ENCODE results near the gene PPP2R1B.
"Not testable (repeated sequence)": the region's sequence is repeated elsewhere in the genome, so short reads cannot be mapped to it uniquely, and the experiment has no call there.

PPP2R1B gene

DNA sequence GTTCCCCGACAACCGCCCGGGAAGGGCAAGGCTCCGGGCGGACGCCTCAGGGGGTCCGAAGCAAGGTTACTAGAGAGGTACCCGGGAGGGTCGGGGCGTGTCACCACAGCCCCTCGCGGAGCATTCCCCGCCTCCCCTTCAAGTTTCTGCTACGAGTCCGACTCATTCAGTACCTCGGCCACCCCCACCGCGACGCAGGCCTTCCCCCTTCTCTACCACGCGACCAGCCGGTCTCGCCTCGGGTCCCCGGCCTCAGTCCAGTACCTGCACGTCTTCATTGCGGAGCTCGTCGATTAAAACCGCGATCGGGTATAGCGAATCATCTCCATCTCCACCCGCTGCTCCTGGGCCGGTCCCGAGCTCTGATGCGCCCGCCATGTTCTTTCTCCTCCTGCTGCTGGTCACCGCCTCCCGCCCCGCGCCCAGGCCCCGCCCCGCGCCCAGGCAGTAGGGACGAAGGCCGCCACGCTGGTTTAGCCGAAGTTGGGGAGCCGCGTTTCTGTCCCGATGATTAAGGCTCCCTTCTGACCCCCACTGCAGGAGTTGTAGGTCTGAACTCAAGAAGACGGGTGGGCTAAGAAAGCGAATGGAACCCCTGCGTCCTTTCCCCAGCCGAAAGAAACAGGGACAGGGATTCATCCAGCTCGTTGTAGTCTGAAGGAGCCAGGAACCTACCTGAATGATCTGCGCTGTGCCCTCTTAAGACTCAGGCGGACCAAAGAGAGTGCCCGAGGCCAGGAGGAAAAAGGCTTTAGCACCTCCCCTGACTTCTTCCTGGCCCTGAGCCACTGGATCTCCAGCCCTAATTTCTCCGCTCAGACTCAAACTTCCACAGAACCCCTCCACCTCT lies at the start of gene PPP2R1B:
Gene PPP2R1B (minus strand): TSS at position 406 of the 850 bp plus-strand sequence. CDS start 28 bp downstream, at position 378.
- peak; percentile 44 to 69 (median 53) for DNase-seq (ENCODE audit: low read depth in 3 of 3)

DNA sequence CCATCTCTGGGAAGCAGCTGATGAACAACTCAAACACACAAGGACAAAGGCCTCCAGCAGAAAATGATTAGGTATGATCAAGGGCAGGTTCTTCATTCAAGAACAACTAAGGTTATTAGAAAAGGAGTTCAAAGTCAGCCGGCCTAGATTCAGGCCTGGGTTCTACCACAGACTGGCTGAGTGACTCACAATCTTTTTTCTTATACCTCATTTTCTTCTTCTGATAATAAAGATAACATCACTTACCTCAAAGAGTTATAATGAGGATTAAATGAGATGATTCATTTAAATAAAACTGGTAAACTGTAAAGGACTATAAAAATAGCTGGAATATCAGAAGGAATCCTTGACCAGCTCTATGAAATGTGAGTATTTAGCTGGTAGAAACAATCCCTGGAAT lies 49.3 kb upstream of the PPP2R1B start:
- no peak for DNase-seq (ENCODE audit: low read depth in 3 of 3)

DNA sequence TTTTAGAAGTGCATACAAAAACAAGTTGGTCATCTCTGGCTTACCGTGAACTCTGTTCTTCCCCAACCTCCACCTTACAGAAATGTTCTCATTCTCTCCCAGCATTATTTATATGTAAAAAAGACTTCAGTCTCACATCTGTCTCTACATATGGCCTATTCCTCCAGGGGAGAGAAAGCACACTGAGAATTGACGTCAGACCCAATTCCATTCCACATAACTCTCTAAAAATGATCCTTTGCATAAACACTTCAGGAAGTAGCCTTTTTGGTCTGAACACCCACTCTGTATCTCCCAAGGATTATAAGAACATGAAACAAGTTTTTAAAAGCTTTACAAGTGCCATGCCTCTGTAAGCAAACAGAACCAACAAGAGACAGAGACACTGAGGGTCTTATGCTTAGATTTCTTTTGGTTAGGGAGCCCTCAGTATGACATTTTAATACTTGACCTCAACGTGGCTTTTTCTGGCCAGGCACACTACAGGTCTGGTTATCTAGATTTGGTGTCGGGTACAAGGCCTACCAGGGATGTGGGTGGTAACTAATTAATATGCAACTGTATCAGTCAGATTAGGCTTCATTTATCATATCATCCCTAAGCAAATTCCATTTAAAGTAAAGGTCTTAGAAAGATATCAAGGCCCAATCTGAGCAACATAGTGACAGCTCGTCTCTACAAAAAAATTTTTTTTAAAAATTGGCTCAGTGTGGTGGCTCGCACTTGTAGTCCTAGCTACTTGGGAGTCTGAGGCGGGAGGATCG lies 48.5 kb upstream of the PPP2R1B start:
- DNase-seq (ENCODE audit: low read depth in 3 of 3): no peak

DNA sequence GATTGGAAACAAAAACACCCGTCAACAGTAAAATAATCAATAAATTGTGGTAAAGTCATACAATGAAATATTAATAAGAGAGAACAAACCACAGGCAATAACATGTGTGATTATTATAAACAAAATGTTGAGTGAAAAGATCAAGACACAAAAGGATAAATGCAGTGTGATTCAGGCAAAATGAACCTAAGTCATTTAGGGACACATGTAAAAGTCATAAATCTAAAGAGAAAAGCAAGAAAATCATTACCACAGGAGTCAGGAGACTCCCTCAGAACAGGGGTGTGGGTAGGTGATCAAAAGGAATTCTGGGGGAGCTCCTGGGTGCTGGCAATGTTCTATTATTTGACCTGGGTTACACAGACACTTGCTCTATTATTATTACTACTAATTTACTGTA lies 47.9 kb upstream of the PPP2R1B start:
- DNase-seq (ENCODE audit: low read depth in 3 of 3): no peak

DNA sequence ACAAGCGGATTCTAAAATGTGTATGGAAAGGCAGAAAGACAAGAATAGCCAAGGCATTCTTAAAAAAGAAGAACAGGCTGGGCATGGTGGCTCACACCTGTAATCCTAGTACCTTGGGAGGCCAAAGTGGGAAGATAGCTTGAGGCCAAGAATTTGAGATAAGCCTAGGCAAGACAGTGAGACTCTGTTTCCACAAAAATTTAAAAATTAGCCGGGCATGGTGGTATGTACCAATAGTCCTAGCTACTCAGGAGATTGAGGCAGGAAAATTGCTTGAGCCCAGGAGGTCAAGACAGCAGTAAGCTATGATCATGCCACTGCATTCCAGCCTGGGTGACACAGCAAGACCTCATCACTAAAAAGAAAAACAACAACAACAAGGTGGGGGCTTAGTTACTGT lies 46.0 kb upstream of the PPP2R1B start:
- no peak for DNase-seq (ENCODE audit: low read depth in 3 of 3)

DNA sequence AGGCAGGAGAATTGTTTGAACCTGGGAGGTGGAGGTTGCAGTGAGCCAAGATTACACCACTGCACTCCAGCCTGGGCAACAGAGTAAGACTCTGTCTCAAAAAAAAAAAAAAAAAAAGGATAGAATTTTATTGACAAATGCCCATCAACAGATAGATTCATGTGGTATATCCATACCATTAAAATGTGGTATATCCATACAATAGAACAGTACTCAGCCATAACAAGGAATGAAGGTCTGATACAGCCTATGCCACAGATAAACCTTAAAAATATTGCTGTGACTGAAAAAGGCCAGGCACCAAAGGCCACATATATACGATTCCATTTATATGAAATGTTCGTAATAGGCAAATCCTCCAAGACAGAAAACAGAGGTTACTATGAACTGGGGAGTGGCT lies 45.3 kb upstream of the PPP2R1B start:
- no peak for DNase-seq (ENCODE audit: low read depth in 3 of 3)

DNA sequence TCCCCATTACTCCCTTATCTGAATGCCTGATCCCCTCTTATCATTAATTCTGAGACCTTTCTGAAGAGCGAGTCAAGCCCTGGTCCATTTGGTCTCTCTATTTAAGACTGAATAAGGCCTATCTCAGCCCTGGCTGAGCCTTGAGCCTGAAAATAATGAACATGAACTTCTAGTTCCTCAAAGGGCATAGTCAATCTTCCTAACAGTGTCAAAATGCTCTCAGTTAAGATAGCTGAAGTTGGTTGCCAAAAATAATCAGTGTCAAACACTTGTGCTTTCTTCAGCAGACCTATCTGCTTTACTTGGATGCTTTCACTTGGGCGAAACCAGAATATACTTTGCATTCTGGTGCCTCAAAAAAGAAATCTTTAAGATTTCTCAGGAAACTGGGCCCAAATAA lies 42.6 kb upstream of the PPP2R1B start:
- no peak for DNase-seq (ENCODE audit: low read depth in 3 of 3)

DNA sequence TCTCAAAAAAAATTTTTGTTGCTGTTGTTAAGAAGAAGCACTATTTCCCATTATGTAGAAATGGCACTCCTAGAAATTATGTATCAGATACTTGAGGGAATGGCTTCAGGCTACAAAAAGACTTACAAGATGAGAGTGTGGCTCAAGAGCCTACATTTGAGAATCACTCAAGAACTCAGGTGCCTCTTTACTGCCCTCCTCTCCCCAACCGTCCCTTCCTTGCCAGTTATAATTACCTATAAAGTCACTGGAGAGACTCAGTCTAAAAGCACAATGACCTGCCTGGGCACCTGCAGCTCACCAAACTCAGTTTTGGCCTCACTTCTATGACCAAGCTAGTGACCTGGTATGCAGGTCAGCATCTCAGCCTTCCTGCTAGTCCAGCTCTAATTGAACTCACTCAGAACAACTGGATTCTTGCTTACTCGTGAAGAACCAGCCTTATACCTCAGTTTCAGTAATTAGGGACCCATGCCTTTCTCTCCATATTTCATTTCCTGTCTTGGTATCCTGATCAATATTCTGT lies 41.9 kb upstream of the PPP2R1B start:
- DNase-seq (ENCODE audit: low read depth in 3 of 3): no peak

DNA sequence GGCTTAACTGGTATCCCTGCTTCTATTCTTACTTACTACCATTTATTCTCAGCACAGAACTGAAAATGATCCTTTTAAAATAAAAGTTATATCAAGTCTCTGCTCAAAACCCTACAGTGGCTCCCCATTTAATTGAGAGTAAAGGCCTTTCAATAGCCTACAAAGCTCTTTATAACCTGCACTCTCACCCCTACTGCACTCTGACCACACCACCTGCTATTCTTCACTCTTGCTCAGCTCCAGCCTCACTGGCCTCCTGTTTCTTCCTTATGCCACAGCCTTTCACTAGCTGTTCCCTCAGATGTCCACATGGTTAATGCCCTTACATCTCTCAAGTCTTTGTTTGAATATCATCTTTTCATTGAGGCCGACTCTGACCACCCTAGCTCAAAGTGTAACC lies 40.9 kb upstream of the PPP2R1B start:
- no peak for DNase-seq (ENCODE audit: low read depth in 3 of 3)

DNA sequence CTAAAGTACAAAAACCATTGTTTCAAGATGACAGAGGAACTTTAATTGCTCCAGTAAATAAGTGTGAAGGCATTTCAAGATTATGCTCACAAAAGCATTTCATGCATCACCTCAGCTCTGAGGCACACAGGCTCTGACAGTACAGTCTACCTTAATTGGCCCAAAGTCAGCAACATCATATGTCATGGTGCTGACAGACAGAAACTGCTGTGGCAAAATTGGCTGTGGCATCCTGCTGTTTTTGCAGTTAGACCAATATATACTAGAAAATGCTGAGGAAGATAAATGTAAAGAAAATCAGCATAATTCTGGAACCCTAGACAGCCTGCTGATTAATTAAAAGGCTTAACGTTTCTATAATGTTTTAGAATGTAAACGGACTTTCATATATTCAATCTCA lies 34.9 kb upstream of the PPP2R1B start:
- no peak for DNase-seq (ENCODE audit: low read depth in 3 of 3)

DNA sequence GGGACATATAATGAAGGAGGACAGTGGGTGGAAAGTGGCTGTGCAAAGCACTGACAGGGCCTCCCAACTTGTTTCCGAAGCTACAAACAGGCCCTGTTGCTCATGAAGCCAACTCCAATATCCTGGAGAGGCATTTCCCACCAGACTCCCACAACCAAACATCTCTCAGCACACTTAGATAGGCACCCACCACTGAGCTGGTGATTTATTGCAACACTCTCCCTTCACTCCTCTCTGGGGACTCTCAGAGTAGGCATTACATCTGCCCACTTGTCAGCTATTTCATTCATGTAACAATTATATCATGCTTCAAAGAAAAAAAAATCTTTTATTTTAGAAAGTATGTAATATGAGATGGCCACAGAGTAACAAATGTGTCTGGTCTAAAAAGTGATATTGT lies 32.1 kb upstream of the PPP2R1B start:
- no peak for DNase-seq (ENCODE audit: low read depth in 3 of 3)

DNA sequence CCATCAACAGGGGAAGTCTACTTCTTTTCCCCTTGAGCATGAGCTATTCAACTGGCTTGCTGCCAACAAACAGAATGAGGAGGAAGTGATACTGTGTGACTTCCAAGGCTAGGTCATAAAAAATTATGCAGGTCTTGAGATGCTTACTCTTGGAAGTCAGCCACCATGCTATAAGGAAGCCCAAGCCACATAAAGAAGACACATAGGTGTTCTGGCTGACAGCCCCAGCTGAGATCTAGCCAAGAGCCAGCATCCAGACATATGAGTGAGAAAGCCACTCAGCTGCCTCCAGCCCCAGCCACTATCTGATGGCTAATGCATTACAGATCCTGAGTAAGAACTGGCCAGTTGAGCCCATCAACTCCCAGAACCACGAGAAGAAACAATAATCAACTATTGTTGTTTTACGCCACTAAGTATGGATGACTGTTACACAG lies 31.0 kb upstream of the PPP2R1B start:
- no peak for DNase-seq (ENCODE audit: low read depth in 3 of 3)

DNA sequence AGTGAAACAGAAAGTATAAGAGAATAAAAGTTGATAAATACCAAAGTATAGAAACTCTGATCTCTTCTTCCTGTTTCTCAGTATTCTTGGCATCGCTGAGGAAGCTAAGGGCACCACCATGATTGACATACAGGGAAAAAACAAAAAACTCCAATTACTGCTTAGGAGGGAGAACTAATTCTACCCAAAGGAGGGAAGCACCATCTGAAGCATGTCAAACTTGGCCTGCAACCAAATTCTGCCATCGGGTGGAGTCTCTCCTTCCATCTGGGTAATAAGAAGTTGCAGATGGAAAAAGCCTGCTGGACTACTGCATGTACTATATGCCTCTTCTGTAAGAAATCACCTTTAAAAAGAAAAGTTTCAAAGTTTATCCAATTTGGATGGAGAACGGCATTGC lies 30.5 kb upstream of the PPP2R1B start:
- DNase-seq (ENCODE audit: low read depth in 3 of 3): no peak

DNA sequence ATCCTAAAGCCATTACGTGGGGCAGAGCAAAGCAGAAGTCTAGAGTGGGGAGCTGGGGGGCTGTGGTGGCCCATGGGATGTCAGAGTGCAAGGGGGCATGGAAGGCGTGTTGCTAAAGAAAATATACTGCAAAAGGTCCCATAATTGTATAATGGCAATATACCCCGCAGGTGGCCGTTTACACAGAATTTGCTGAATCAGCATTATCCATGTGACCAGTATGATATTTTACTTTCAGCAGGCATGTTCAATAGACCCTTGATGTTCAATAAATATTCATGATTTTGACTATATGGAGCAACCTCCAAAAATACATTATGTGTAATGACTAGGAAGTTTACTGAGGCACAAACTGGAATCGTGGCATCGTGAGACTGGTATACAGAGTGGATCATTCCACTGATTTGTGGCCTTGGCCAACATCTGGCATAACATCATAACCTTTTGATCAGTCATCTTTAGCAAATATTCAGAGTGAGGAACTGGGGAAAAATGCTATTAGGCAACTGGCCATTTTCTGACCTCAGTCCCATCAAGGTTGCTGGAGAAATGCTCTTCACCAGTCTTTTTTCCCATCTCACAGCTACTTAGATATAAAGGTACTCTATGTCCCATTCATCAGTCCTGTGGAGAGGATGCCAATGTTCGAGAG lies 29.3 kb upstream of the PPP2R1B start:
- no peak for DNase-seq (ENCODE audit: low read depth in 3 of 3)

DNA sequence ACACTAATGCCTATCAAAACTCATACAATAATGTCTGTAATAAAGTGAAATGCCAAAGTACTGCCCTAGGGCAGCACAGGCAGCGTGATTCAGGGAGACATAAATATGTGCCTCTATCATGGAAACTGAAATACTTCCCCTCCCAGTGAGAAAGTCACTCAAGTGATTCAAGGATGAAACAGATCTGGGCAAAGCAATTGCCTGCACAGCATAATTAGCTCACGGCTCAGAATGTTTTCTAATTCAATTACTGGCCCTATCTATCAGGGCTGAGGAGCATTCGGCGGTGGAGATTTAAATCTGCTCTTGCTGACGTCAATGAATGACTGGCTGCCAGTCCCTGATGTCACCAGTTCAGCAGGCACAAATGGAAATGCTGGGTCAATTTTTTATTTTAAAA lies 27.7 kb upstream of the PPP2R1B start:
- no peak for DNase-seq (ENCODE audit: low read depth in 3 of 3)

DNA sequence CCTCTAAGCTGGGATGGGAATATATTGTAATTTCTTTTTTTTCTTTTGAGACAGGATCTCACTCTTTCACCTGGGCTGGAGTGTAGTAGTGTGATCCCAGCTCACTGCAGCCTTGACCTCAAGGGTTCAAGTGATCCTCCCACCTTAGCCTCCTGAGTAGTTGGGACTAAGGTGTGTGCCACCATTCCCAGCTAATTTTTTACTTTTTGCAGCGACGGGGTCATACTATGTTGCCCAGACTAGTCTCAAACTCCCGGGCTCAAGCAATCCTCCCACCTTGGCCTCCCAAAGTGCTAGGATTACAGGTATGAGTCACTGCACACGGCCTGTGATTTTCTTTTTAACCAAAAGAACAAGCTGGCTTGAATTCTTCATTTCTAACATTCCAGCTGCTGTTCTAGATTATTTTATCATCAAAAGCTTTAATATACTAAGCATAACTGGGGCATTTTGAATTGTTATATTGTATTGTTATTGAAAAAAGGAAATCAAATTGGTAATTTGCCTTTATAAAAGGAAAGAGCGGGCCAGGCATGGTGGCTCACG lies 26.8 kb upstream of the PPP2R1B start:
- no peak for DNase-seq (ENCODE audit: low read depth in 3 of 3)

DNA sequence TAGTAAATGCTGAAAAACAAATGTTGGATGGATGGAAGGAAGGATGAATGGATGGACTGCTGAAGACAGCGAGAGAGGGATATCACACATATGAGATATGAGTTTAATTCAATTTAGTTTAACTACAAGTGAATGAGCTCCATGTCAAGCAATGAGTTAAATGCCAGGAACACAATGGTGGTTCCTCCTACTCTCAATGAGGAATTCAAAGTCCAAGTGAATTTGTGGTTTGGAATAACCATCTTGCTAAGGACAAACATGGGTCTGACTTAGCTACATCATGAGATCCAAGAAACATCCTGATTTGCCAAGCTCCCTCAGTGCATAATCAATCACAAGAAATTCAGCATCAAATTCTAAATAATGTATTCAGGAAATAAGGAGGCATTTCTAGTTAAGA lies 26.1 kb upstream of the PPP2R1B start:
- DNase-seq (ENCODE audit: low read depth in 3 of 3): no peak

DNA sequence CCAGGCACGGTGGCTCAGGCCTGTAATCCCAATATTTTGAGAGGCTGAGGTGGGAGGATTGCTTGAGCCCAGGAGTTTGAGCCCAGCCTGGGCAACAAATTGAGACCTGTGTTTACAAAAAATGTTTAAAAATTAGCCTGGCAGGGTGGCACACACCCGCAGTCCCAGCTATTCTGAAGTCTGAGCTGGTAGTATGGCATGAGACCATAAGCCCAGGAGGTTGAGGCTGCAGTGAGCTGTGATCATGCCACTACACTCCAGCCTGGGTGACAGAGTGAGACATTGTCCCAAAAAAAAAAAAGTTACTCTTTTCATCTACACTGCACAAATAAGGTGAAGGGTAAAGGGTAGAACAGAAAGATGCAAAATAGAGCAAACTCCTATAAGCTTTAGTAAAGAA lies 22.3 kb upstream of the PPP2R1B start:
- DNase-seq (ENCODE audit: low read depth in 3 of 3): no peak

DNA sequence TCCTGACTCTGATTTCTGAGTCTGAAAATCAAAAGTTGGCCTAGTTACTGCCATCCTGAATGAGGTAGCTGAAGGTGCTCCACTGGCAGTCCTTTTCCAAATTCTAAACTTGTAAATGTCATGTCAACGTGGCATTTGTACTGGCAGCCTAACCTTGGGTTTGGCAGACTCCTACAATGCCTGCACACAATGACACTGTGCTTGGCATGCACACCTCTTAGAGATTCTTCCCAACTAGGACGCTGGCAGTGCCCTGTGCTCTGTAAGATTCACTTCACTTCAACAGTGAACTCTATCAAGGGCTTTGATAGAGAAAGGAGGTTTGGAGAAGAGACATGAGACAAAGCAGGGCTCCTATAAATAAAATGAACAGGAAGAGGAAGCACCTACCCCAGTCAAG lies 21.9 kb upstream of the PPP2R1B start:
- DNase-seq (ENCODE audit: low read depth in 3 of 3): no peak

DNA sequence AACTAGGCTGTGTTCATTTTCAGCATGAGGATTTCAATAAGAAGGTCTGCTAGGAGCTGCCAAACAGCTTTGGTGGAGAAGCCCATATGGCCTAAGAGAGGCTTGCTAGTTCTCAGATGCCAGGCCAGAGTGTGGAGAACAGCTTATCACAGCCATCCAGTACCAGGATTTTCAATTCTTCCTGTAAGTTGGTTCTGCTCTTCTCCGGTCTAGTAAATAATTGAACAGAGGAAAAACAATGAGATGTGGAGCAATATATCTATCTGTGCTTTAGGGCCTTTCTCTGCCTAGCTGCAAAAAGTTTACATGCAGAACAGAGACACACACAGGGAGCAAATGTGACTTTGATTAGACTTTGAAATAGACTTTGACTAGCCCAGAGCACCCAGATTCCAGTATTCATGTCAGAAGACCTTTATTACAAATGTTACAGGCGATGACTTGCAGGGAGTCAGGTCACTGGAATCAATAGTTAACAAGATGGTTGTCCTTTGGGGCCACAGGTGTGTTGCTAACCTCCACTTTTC lies 19.8 kb upstream of the PPP2R1B start:
- no peak for DNase-seq (ENCODE audit: low read depth in 3 of 3)

DNA sequence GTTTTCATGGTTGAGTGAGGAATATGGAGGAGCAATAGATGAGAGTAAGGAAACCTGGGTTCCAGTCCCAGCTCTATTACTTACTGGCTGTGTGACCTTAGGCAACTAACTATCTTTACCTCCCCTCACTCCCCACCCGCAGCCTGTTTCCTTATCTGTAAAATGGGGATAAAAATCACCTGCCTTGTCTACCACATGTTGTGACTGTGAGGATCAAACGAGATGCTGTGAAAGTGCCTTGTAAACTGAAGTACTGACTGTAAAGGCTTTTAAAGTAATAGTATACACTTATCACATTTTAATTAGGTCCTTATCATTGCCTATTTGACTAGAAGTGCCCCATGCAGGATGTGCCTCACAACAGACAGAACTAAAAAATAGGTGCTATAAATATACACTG lies 18.9 kb upstream of the PPP2R1B start:
- no peak for DNase-seq (ENCODE audit: low read depth in 3 of 3)

DNA sequence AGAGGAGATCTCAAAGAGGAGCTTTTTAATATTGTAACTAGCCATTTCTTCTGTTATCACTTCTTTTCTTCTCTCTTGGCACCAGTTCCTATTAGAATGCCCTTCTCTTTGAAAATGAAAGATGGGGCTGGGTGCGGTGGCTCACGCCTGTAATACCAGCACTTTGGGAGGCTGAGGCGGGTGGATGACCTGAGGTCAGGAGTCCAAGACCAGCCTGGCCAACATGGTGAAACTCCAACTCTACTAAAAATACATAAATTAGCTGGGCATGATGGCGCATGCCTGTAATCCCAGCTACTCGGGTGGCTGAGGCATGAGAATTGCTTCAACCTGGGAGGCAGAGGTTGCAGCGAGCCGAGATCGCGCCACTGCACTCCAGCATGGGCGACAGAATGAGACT lies 18.1 kb upstream of the PPP2R1B start:
- not testable (repeated sequence) for DNase-seq (ENCODE audit: low read depth in 3 of 3)
